HG03108 (cell line): ENCODE results near the gene DOCK10.
"Not testable (repeated sequence)": the region's sequence is repeated elsewhere in the genome, so short reads cannot be mapped to it uniquely, and the experiment has no call there.

ENCODE experiments used
- ATAC-seq: cut with Tn5 transposase; IDR thresholded peaks from one replicate; pipeline ENCODE4 v1.9.1; 2021; ENCODE audit warnings: moderate library complexity; ENCODE audit not compliant: unreplicated experiment

DOCK10 gene

DNA sequence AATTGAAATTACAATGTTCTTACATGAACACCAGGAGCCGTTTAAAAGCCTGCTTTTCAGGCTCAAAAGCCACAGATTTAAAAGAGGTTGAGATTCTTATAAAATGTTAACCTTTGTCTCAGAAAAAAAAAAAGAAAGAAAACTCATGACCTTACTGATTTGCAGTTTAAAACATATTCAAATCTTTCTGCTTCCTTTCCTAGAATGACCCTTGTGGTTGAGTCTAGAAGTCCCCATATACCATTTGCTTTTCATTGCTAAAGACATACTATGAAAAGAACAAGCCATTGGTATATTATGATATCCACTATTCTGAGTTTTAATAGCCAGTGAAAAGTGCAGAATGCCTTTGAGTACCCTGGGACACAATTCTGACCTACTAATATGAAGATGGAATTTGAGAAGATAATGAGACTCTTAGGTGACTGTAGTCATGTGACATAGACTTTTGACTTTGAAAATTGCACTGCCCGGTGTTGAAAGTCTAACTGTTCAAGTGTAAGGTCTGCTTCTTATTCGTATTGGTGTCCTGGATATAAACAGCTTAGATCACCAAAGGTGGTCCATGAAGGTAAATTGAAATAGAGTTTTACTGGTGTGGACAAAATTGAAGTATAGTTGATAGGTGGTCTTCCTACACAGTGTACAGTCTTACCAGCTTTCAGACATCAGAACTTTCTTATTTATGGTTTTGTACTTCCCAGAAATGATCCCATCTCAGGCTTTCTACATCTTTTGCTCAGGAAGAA lies 117.0 kb downstream of the DOCK10 start:
- no peak for ATAC-seq

DNA sequence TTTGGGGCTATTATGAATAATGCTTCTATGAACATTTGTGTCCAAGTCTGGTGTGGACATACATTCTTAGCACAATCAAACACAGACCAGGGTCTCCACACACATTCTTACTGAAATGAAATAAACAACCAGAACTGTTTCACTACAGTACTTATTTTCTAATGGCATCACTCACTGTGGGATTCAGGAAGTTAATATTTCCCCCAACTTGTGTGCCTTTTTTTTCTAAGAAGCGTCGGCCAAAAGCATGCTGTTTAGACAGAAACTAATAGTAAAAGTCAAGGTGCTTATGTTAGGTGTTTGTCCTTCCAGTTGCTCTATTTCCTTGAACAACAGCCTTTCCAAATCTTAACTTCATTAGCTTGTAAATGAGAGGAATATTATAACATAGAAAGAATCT lies 117.6 kb downstream of the DOCK10 start:
- ATAC-seq: no peak

DNA sequence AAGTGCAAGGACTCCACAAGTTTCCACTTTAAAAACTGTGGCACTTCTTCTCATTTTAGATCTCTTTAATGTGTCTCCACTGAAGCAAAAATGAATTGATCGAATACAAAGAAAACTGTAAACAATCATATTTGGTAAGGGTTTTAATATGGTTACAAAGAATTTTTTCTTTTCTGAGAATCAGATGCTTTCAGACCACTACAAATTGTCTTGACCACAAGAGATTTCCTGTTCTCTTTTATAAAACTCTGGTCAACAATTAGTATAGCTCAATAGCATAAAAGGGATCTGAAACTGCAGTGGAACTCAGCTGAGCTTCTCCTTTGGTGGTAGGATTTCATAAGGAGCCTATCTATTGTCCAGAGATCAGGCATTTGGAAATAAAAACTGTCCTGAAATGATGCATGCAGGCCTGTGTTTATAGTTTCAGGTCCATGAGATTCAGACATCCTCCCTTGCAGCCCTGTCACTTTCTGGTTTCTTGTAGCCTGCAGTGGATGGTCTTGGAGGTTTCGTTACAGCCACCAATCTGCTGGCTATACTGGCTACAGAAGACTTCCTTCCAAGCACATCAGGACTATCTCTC lies 120.0 kb downstream of the DOCK10 start:
- ATAC-seq: peak; percentile 71

GRCh38 chr2:224919472-224920110 lies 122.7 kb downstream of the DOCK10 start:
- ATAC-seq: no peak

- no peak for ATAC-seq
These were observed 123.4 kb downstream of the DOCK10 start for GRCh38 chr2:224918626-224919471.

DNA sequence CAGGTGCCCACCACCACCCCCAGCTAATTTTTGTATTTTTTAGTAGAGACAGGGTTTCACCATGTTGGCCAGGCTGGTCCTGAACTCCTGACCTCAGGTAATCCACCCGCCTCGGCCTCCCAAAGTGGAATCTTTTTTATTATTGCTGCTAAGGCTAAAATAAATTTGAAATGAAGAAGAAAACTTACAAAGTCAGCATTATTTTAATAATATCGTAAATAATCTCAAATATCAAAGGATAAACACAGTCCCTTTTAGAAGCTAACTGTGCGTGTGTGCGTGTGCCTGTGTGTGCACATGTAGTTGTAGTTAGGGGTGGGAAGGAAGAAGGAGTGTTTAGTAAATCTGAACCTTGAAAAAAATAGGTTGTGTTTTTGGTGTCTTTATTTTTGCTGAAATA lies 125.0 kb downstream of the DOCK10 start:
- ATAC-seq: not testable (repeated sequence)

- no peak for ATAC-seq
These were observed 127.1 kb downstream of the DOCK10 start for GRCh38 chr2:224915136-224915535.

GRCh38 chr2:224910574-224910925 lies 131.7 kb downstream of the DOCK10 start:
- ATAC-seq: no peak

DNA sequence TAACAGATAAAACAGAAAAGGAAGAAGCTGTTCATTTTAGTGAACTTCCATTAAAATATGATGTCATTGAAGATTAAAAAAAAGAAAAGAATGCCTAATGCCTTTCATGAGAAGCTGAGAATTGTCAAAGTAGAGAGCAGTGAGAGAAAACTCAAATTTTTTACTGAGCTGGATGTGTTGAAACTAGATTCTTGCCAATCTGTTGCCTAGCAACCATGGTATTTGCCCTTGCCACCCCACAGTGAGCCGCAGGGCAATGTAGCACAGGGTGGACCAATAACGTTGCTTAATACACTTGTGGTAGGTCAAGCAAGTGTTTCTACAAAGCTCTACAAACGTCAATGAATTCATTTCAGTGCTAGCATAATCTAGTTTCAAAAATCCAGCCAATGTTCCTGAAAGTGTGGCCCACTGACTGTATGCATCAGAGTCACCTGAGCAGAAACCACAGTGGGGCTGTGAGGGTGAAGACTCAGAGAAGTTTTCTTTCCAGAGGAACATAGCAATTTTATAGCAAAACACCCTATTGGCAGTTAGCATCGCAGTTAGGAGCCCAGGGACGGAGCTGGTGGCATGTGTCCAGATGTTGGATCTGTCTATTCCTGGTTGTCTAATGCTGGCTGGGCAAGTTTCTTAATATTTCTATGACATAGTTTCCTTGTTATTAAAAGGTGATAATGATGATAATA lies 132.2 kb downstream of the DOCK10 start:
- ATAC-seq: peak; percentile 74

- ATAC-seq: no peak
These were observed 133.4 kb downstream of the DOCK10 start for GRCh38 chr2:224908818-224909217.

GRCh38 chr2:224904381-224904780 lies 137.9 kb downstream of the DOCK10 start:
- ATAC-seq: no peak

GRCh38 chr2:224903621-224904020 lies 138.6 kb downstream of the DOCK10 start:
- no peak for ATAC-seq

DNA sequence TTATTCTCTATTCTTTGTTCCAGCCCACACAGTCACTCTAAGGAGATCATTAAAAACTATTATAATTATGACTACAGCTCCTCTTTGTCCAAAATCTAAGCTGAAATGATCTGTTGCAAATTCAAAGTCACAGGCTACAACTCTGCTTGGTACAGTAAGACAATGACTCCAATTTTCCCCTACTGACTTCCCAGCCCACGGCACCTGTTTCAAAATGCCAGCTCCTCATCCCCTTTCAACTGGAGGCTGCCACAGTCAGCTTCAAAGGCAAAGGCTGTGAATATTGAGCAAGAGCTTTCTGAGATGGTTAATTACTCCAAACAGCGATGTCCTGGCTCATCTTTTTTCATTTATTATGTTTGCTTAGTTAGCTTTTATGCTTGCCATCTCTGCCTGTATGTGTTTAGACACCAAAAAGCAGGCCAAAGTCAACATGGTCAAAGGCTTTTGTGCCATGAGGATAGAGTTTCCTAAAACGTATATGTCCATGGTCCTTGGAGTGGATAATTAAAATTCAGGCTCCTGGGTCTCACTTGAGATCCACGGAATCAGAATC lies 141.1 kb downstream of the DOCK10 start:
- no peak for ATAC-seq

GRCh38 chr2:224895377-224895776 lies 146.9 kb downstream of the DOCK10 start:
- ATAC-seq: no peak

DNA sequence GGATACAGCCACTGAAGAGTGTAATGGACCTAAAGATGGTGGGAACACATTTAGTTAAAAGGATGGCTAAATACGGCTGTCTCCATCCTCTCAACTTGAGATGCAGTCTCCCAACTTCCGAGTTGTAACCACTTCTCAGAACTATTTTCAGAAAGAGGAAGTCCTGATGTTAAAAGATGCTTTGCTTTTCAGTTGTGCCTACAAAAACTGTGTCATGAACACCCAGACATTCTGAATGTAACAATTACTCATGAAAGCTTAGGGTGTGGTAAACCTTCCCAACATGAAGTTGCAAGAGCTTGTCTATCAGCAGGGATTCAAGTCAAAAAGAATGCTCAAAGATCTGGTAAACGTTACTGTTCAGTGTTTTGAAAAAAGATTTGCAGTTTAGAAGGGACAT lies 147.9 kb downstream of the DOCK10 start:
- peak; percentile 80 for ATAC-seq

DNA sequence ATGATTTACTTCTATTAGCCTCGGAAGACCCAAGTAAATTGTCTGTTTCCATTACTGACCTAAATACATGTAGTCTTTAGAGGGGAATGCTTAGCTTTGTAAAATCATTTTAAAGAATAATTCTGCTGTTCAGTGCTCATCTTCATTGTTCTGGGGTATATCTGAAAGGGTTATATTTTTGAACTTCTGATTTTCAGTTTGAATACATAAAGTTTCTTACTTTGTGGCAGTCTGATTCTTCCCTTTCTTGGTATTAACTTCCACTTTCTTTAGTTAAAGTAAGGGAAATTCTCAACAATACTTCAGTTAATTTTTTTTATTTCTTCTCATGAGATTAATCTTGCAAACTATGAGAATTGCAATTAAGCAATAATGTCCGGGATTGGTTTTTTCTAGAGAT lies 148.4 kb downstream of the DOCK10 start:
- no peak for ATAC-seq

- ATAC-seq: no peak
These were observed 149.6 kb downstream of the DOCK10 start for GRCh38 chr2:224892574-224893204.

DNA sequence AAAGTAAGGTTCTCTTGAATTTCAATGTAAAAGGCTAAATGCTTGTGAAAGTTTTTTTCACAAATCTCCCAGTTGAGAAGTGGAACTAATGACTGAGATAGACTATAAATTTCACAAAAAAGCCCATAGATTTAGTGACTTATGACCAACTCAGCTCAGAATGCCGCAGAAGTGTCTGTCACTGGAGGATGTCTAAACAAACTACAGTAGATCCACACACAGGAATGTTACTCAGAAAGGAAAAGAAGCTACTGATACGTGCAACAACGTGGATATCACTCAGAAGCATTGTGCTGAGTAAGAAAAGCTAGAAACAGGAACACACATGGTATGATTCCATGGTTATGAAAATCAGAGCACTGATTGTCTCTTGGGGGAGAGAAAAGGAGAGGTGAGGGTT lies 151.9 kb downstream of the DOCK10 start:
- ATAC-seq: no peak

GRCh38 chr2:224887141-224887540 lies 155.1 kb downstream of the DOCK10 start:
- ATAC-seq: no peak
